ENCODE measurements around the gene RIMKLA.

- no peak for TF ChIP-seq CTCF (IDR thresholded peaks at IDR 0.05)
- TF ChIP-seq ZFX (IDR thresholded peaks at IDR 0.05; ENCODE audit: borderline replicate concordance): no peak
Measured at GRCh38 chr1:42469727-42470126, 89.1 kb downstream of the RIMKLA start.
